Peyer's patch (tissue), 4 donors: Measurements from ENCODE around the gene RNF38. TPM values are rescaled to one million over a fixed set of nuclear protein-coding genes. Genes with fewer than 3 reads are reported as not detected.

Source experiments
- DNase-seq, 3 donors: peaks; one replicate each; pipeline ENCODE4 v3.0.0-alpha.2; 2017 to 2019
- H3K27ac ChIP-seq, 4 donors: fragments of 200-600 bp; sonication (generic); one replicate each; pipeline ENCODE4 v1.5.1; 2016 to 2019
- H3K27me3 ChIP-seq, 2 donors: fragments of 200-600 bp; sonication (generic); one replicate each; pipeline ENCODE4 v1.5.1; 2019
- H3K36me3 ChIP-seq, 3 donors: fragments of 200-600 bp; sonication (generic); one replicate each; pipeline ENCODE4 v1.5.1; 2016 to 2019
- H3K4me1 ChIP-seq, 4 donors: fragments of 200-600 bp; sonication (generic); one replicate each; pipeline ENCODE4 v1.5.1; 2016 to 2019
- H3K4me3 ChIP-seq, 4 donors: fragments of 200-600 bp; sonication (generic); 1 replicate in 3 of 4; 2 replicates in 1 of 4; pipeline ENCODE4 v1.5.1; 2016 to 2019; ENCODE audit warnings: mild to moderate bottlenecking in 1 of 4
- H3K9me3 ChIP-seq, 4 donors: fragments of 200-600 bp; sonication (generic); one replicate each; pipeline ENCODE4 v1.5.1; 2016 to 2019; ENCODE audit warnings: mild to moderate bottlenecking in 1 of 4
- POLR2A ChIP-seq, 2 donors: fragments of 450-650 bp; IDR thresholded peaks; one replicate each; pipeline ENCODE4 v1.5.1; 2017; ENCODE audit warnings: antibody characterized with exemption in 2 of 2, mild to moderate bottlenecking in 2 of 2, moderate library complexity in 2 of 2
- total RNA-seq, 4 donors: library from RNA; depleted of rRNA; stranded (reverse); fragments of >200 nt; gene quantifications; one replicate each; pipeline ENCODE4 v1.1.0, GENCODE V29; 2016
- TF ChIP-seq, protein P1 (sequence below), 6 experiments: fragments of 450-650 bp in 4 of 6; fragments of 200-600 bp in 2 of 6; sonication (generic) in 1 of 6; IDR thresholded peaks; one replicate each; pipeline ENCODE4 v1.5.1; 2017 to 2019; ENCODE audit warnings: antibody characterized with exemption in 6 of 6, mild to moderate bottlenecking in 3 of 6, moderate library complexity in 1 of 6

Gene RNF38
- total RNA-seq, 4 donors from 2014 or later = 16.5 to 23.9 (median 20.6) TPM

DNA sequence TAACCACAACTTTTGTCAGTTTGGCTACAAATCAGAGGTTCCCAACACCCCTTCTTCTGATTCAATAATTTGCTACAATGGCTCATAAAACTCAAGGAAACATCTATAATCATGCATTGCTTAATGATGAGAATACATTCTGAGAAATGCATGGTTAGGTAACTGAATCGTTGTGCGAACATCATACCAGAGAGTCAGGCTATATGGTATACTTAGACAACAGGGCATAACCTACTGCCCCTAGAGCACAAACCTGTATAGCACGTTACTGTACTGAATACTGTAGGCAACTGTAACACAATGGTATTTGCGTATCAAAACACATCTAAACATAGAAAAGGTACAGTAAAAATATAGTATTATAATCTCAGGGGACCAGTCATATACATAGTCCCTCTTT lies 31.0 kb upstream of the RNF38 start:
- Histone ChIP-seq H3K27ac (no peak overlapping the region), H3K36me3 (peaks cover 0 to 3% (median 0%) of the 10 kb centered on the region in 3 donors), H3K4me3 (no peak overlapping the region), H3K27me3 (no peaks in the 10 kb centered on the region), H3K9me3 (no peaks in the 10 kb centered on the region), H3K4me1 (no peaks in the 10 kb centered on the region)
- TF ChIP-seq, protein P1, sequence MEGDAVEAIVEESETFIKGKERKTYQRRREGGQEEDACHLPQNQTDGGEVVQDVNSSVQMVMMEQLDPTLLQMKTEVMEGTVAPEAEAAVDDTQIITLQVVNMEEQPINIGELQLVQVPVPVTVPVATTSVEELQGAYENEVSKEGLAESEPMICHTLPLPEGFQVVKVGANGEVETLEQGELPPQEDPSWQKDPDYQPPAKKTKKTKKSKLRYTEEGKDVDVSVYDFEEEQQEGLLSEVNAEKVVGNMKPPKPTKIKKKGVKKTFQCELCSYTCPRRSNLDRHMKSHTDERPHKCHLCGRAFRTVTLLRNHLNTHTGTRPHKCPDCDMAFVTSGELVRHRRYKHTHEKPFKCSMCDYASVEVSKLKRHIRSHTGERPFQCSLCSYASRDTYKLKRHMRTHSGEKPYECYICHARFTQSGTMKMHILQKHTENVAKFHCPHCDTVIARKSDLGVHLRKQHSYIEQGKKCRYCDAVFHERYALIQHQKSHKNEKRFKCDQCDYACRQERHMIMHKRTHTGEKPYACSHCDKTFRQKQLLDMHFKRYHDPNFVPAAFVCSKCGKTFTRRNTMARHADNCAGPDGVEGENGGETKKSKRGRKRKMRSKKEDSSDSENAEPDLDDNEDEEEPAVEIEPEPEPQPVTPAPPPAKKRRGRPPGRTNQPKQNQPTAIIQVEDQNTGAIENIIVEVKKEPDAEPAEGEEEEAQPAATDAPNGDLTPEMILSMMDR (IDR thresholded peaks at IDR 0.05) = no peak
- no peak for TF ChIP-seq POLR2A (IDR thresholded peaks at IDR 0.05)
- no peak for DNase-seq

DNA sequence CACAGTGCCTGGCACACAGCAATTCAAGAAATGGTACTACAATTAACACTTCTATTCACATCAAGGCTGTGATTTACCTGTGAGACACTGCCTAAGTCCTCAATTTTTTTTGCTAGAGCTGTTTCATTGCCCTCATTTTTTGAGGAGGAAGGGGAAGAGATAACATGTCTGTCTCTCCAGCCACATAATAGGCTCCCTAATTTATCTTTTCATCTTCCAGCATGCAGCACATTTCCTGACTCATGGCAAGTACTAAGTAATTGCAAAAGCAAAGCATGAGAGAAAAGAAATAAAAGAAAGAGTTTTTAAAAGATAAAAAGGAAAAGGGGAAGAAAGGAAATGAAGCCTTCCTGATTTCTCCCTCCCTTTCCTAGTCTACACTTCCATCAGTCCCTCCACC lies 26.9 kb upstream of the RNF38 start:
- no peak overlapping the region for H3K4me3 ChIP-seq
- TF ChIP-seq, protein P1 (IDR thresholded peaks at IDR 0.05) = no peak
- TF ChIP-seq POLR2A (IDR thresholded peaks at IDR 0.05) = no peak
- H3K27ac ChIP-seq = no peak overlapping the region

DNA sequence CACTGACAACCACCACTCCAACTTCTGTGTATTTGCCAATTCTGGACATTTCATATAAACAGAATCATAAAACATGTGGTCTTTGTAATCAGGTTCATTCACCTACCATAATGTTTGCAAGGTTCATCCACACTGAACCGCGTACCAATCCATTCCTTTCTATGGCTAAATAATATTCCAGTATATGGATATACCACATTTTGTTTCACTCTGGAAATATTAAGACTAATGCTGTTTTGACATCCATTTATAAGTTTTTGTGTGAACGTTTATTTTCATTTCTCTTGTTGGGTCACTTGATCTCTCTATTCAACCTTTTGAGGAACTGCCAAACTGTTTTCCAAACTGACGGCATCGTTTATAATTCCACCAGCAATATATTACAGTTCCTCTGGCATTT lies 26.3 kb upstream of the RNF38 start:
- H3K27ac ChIP-seq = no peak overlapping the region
- no peak for TF ChIP-seq POLR2A (IDR thresholded peaks at IDR 0.05)
- TF ChIP-seq, protein P1 (IDR thresholded peaks at IDR 0.05) = no peak

More for the DNA sequence above, 26.9 kb upstream of the RNF38 start:
- no peak for DNase-seq
- Histone ChIP-seq H3K9me3 (no peaks in the 10 kb centered on the region), H3K4me1 (no peaks in the 10 kb centered on the region), H3K36me3 (peaks cover 0 to 3% (median 0%) of the 10 kb centered on the region in 3 donors), H3K27me3 (no peaks in the 10 kb centered on the region)

DNA sequence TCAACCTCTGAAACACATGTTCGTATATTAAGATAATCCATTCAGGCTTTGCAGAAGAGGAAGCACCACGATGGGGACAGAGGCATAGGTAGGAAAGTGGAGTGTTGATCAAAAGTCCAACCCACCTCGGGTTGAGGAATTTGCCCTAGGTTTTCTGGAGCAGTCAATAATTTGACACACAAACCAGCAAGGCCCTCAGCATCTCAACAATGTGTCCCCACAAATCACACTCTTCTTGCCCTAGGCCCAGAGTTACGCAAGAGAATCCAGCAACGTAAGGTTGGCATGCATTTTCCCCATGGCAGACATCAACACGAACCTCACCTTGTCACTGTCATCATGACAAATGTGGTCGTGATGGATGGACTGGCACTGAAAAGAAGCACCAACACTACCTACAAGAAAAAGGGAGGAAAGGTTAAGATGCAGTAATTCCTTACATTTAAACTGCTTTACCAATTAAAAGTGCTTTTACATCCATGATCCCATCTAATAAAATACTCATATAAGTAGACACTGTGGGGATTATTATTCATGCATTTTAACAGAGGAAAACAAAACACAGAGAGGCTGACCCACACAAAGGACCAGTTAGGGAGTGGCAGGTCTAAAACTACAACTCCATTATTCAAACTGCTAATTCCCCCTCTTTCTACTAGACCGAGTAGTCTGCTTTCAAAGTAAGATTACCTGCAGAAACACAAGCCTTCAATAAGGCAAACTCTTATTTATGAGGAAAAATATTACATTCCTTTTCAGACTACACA lies 24.4 kb upstream of the RNF38 start:
- no peak for DNase-seq
- Histone ChIP-seq H3K27me3 (no peaks in the 10 kb centered on the region), H3K9me3 (no peaks in the 10 kb centered on the region), H3K4me3 (no peak overlapping the region), H3K4me1 (no peaks in the 10 kb centered on the region), H3K27ac (no peak overlapping the region), H3K36me3 (peaks cover 0 to 11% (median 0%) of the 10 kb centered on the region in 3 donors)
- no peak for TF ChIP-seq POLR2A (IDR thresholded peaks at IDR 0.05)
- TF ChIP-seq, protein P1 (IDR thresholded peaks at IDR 0.05) = no peak

More for the DNA sequence above, 26.3 kb upstream of the RNF38 start:
- no peaks in the 10 kb centered on the region for H3K4me1 ChIP-seq
- peaks cover 0 to 8% (median 0%) of the 10 kb centered on the region in 3 donors for H3K36me3 ChIP-seq
- no peaks in the 10 kb centered on the region for H3K27me3 ChIP-seq
- no peaks in the 10 kb centered on the region for H3K9me3 ChIP-seq
- H3K4me3 ChIP-seq = no peak overlapping the region
- DNase-seq = no peak

DNA sequence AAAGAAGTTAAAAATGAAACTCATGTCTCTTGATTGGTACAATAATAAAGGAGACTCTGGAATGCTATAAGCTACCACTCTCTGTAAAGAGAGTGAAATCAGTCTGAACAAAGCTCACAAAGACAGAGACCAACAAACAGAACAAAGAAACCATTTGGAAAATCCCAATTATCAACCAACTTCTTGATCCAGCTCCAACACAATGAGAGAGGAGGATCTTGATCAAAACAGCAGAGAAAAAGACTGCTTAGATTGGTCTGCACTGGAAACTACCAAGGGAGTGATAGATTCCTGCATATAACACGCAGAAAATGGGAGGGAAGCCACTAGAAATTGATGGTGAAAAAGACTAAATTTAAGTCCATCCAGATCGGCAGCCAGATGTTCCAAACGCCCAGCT lies 23.1 kb upstream of the RNF38 start:
- no peaks in the 10 kb centered on the region for H3K27me3 ChIP-seq
- H3K4me1 ChIP-seq = no peaks in the 10 kb centered on the region
- H3K4me3 ChIP-seq = no peak overlapping the region
- DNase-seq = no peak
- no peaks in the 10 kb centered on the region for H3K9me3 ChIP-seq
- peaks cover 0 to 10% (median 0%) of the 10 kb centered on the region in 3 donors for H3K36me3 ChIP-seq
- no peak overlapping the region for H3K27ac ChIP-seq
- TF ChIP-seq POLR2A (IDR thresholded peaks at IDR 0.05) = no peak
- TF ChIP-seq, protein P1 (IDR thresholded peaks at IDR 0.05) = no peak
